PC-3 (cell line): ENCODE results near the gene ADRA2B. TPM values are rescaled to one million over a fixed set of nuclear protein-coding genes. Genes with fewer than 3 reads are reported as not detected.
"Not testable (repeated sequence)": the region's sequence is repeated elsewhere in the genome, so short reads cannot be mapped to it uniquely, and the experiment has no call there.

Experiments used
- ATAC-seq: fragments of 200-7000 bp; cut with Tn5 transposase; 2 replicates; pipeline ENCODE4 v1.9.1; 2020; ENCODE audit warnings: mild to moderate bottlenecking, moderate library complexity
- BruUV-seq: library from RNA; stranded (reverse); fragments of 400-500 nt; replicated peaks from 2 replicates; lab custom pipeline; 2021; lab: Mats Ljungman, UMichigan
- CTCF ChIA-PET: fragments of 300-600 bp; sonication (Branson Sonifier 250); formaldehyde crosslinking; loops from one replicate; lab custom pipeline; 2022; ENCODE audit warnings: antibody characterized with exemption; lab: Charles Lee
- POLR2A ChIA-PET: fragments of 300-600 bp; sonication (Branson Sonifier 250); formaldehyde crosslinking; loops from one replicate; lab custom pipeline; 2022; ENCODE audit warnings: antibody characterized with exemption; ENCODE audit not compliant: unreplicated experiment; lab: Charles Lee
- DNase-seq: peaks from one replicate; pipeline ENCODE4 v3.0.0-alpha.2; 2015
- H2AFZ ChIP-seq: fragments of 300-600 bp; sonication (generic); 2 replicates; pipeline ENCODE4 v1.6.0; 2016; ENCODE audit warnings: antibody characterized with exemption, low read length
- H3F3A ChIP-seq: fragments of 300-600 bp; sonication (generic); one replicate; pipeline ENCODE4 v1.6.0; 2017; ENCODE audit warnings: antibody characterized with exemption, low read length, control low read depth, mild to moderate bottlenecking; ENCODE audit not compliant: unreplicated experiment
- H3K27ac ChIP-seq: fragments of 300-600 bp; sonication (generic); 2 replicates; pipeline ENCODE4 v1.5.1; 2016; ENCODE audit warnings: mild to moderate bottlenecking, low read length
- H3K27me3 ChIP-seq: fragments of 300-600 bp; sonication (generic); 2 replicates; pipeline ENCODE4 v1.6.1; 2016; ENCODE audit warnings: low read length, mixed read lengths
- H3K36me3 ChIP-seq: fragments of 300-600 bp; sonication (generic); 2 replicates; pipeline ENCODE4 v1.6.1; 2016; ENCODE audit warnings: low read depth, mixed run types, low read length, mixed read lengths
- H3K4me1 ChIP-seq: fragments of 300-600 bp; sonication (generic); 2 replicates; pipeline ENCODE4 v1.5.1; 2016; ENCODE audit warnings: low read length; ENCODE audit not compliant: insufficient read depth
- H3K4me2 ChIP-seq: fragments of 300-600 bp; sonication (generic); 2 replicates; pipeline ENCODE4 v1.6.0; 2016; ENCODE audit warnings: low read length
- H3K4me3 ChIP-seq: fragments of 300-600 bp; sonication (generic); 2 replicates; pipeline ENCODE4 v1.5.1; 2016; ENCODE audit warnings: mild to moderate bottlenecking, low read length, mixed read lengths
- H3K79me2 ChIP-seq: fragments of 300-600 bp; sonication (generic); 2 replicates; pipeline ENCODE4 v1.6.1; 2017; ENCODE audit warnings: low read length, mixed read lengths
- H3K9ac ChIP-seq: fragments of 300-600 bp; sonication (generic); 2 replicates; pipeline ENCODE4 v1.6.0; 2016; ENCODE audit warnings: mild to moderate bottlenecking, low read length
- H3K9me2 ChIP-seq: fragments of 300-600 bp; sonication (generic); replicated peaks from 2 replicates; pipeline ENCODE4 v1.6.1; 2016; ENCODE audit warnings: mixed run types, low read length, mixed read lengths
- H3K9me3 ChIP-seq: fragments of 300-600 bp; sonication (generic); 2 replicates; pipeline ENCODE4 v1.6.1; 2016; ENCODE audit warnings: low read length, mixed read lengths
- H4K20me1 ChIP-seq: fragments of 300-600 bp; sonication (generic); 2 replicates; pipeline ENCODE4 v1.6.1; 2016; ENCODE audit warnings: low read length, mixed read lengths
- intact Hi-C: fragments of 100-400 bp; cut with micrococcal nuclease; formaldehyde crosslinking; loops from 2 replicates; pipeline ENCODE4 v1.9.0; 2023
- total RNA-seq: library from RNA; depleted of rRNA; stranded (reverse); fragments of >200 nt; gene quantifications from 2 replicates; pipeline ENCODE4 v1.2.3, GENCODE V29; 2014

ADRA2B gene
- total RNA-seq, 1 experiment from 2014 or later: not detected

DNA sequence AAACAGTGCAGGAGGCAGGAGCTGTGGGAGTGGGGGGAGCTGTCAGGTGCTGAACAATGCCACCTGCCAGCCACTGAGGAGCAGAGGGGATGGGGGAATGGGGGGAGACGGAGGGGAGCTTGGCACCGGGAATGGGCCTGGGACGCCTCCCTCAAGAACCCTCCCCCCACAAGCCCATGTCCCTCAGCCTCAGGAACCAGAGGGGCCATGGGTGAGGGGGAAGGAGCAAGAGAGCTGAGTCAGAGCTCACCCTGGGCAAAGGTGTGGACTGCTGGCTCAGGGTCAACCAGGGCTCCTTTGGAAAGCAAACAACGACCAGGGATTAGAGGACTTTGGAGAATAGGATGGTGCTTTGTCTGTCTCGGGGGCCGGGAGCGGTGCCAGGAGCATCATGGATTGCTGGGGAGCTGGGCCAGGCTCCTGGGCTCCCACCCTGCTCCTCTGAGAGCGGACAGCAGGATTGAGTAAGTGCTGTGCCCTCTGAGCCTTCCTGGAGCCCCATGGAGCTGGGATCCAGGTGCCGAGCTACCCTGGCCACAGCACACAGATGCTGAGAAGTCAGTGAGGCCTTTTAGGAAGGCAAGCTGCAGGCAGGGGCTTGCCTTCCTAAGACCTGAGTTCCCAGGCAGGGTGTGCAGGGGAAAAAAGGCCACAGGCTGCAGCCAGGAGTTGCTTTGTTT, 48.3 kb downstream of the ADRA2B start:
- H3K4me3 ChIP-seq, intact Hi-C loops, BruUV-seq, H3F3A ChIP-seq, POLR2A ChIA-PET, H3K4me1 ChIP-seq, H3K9me2 ChIP-seq, H3K27me3 ChIP-seq, H2AFZ ChIP-seq, H3K79me2 ChIP-seq, H4K20me1 ChIP-seq, H3K9me3 ChIP-seq, H3K9ac ChIP-seq, ATAC-seq, DNase-seq, H3K27ac ChIP-seq, CTCF ChIA-PET, H3K4me2 ChIP-seq, H3K36me3 ChIP-seq: not testable (repeated sequence)

DNA sequence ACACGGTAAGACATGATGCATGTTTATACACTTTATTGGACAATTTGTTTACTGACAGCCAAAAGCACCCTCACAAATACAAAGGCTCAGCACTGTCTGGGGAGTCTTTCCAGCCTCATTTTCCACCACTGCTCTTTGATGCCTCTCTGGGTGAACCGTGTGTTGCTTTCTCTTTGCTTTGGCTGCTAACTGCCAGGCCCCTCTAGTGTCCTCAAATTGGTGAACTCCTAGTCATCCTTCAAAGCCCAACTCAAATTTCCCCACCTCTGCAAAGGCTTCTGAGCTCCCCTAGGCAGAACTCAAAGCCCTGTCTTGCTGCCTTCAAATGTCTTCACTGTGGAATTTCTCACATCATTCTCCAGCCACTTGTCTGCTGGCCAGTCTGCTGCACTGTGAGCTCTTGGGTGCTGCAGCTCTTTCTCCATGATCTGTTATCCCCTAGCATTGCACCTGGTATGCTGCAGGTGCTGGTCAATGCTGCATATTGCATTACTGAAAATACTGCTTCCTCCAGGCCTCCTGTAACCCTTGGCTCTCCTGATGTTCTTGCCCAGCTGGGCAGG, 49.2 kb downstream of the ADRA2B start:
- H3K9ac ChIP-seq, BruUV-seq, CTCF ChIA-PET, H3K4me1 ChIP-seq, H3F3A ChIP-seq, H3K36me3 ChIP-seq, ATAC-seq, H3K4me2 ChIP-seq, H3K4me3 ChIP-seq, H3K27ac ChIP-seq, POLR2A ChIA-PET, DNase-seq, H4K20me1 ChIP-seq, H2AFZ ChIP-seq, H3K9me3 ChIP-seq, H3K9me2 ChIP-seq, H3K27me3 ChIP-seq, intact Hi-C loops, H3K79me2 ChIP-seq: not testable (repeated sequence)

DNA sequence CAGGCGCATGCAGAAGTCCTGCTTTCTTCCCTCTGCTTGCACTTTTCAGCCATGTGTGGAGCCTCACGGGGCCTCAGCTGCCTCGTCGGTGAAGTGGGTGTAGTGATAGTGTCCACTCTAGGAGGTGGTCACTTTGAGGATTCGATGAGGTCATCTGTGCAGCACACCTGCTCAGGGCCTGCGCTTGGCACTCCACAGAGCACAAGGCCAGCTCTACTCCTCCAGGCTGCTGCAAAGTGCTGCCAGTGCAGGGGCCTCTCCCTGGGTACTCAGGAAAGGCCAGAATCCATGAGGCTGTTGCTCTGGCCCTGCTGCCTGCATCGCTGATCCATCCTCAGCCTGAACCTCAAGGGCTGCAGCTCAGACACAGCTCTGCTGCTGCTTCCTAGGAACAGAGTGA, 49.9 kb downstream of the ADRA2B start:
- BruUV-seq, H3F3A ChIP-seq, POLR2A ChIA-PET, H3K4me2 ChIP-seq, H2AFZ ChIP-seq, H3K27me3 ChIP-seq, H3K79me2 ChIP-seq, H3K9me3 ChIP-seq, H3K9ac ChIP-seq, ATAC-seq, intact Hi-C loops, H3K9me2 ChIP-seq, H3K36me3 ChIP-seq, H3K27ac ChIP-seq, H3K4me3 ChIP-seq, H4K20me1 ChIP-seq, CTCF ChIA-PET, DNase-seq, H3K4me1 ChIP-seq: not testable (repeated sequence)

DNA sequence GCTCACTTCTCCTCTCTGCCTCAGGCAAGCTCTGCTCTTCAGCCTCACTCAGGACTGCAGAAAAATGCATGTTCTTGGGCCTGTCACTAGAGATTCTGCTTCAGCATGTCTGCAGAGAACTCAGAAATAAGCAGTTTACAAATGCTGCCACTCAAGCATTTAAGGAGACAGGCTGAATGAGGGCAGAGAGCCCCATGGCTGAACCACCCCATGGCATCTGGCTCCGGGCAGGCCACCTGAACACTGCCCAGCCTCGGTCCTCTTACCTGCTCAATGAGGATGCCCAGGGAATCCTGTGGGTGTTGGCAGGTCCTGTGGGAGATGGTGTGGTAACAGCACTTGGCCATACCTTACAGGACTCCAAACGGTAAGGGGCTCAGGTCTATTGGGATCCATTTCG, 50.4 kb downstream of the ADRA2B start:
- H3F3A ChIP-seq, H3K27ac ChIP-seq, H3K9me2 ChIP-seq, H3K9ac ChIP-seq, BruUV-seq, intact Hi-C loops, H3K4me1 ChIP-seq, H4K20me1 ChIP-seq, ATAC-seq, H3K4me2 ChIP-seq, H3K27me3 ChIP-seq, CTCF ChIA-PET, H3K79me2 ChIP-seq, DNase-seq, H3K4me3 ChIP-seq, POLR2A ChIA-PET, H3K36me3 ChIP-seq, H3K9me3 ChIP-seq, H2AFZ ChIP-seq: not testable (repeated sequence)
